Cardiac muscle cell (in vitro differentiated cells and primary cell): ENCODE results near the gene EBF3. TPM values are rescaled to one million over a fixed set of nuclear protein-coding genes. Genes with fewer than 3 reads are reported as not detected.

Experiments used
- DNase-seq, 2 donors: peaks; one replicate each; pipeline versions ENCODE4 v3.0.0 to v3.0.0-alpha.2; 2010 to 2017; ENCODE audit warnings: low read depth in 1 of 2, low spot score in 1 of 2
- H3K27ac ChIP-seq: fragments of 200-600 bp; sonication (generic); 2 replicates; pipeline ENCODE4 v1.5.1; 2016
- H3K27me3 ChIP-seq: fragments of 200-600 bp; sonication (generic); 2 replicates; pipeline ENCODE4 v1.6.0; 2016; ENCODE audit warnings: control low read depth
- H3K36me3 ChIP-seq: fragments of 200-600 bp; sonication (generic); 2 replicates; pipeline ENCODE4 v1.5.1; 2016; ENCODE audit warnings: control low read depth
- H3K4me1 ChIP-seq: fragments of 200-600 bp; sonication (generic); 2 replicates; pipeline ENCODE4 v1.8.1; 2017; ENCODE audit warnings: low read depth, mild to moderate bottlenecking, mixed run types
- H3K4me3 ChIP-seq: fragments of 200-600 bp; sonication (generic); 2 replicates; pipeline ENCODE4 v1.5.1; 2016; ENCODE audit warnings: mild to moderate bottlenecking
- H3K9me3 ChIP-seq: fragments of 200-600 bp; sonication (generic); 2 replicates; pipeline ENCODE4 v1.5.1; 2017; ENCODE audit warnings: low read depth, mild to moderate bottlenecking, control low read depth
- CTCF ChIP-seq: IDR thresholded peaks from 2 replicates; pipeline ENCODE4 v1.5.1; 2012; ENCODE audit warnings: low read depth, mild to moderate bottlenecking, low read length
- polyA plus RNA-seq: library from polyadenylated mRNA; unstranded; fragments of >200 nt; fragmentation: Nextera tagmentation; extraction: Ambion mirVana; gene quantifications from 2 replicates; pipeline ENCODE4 v1.2.1, GENCODE V29; 2016
- total RNA-seq: library from RNA; depleted of rRNA; stranded (reverse); fragments of >200 nt; gene quantifications from 2 replicates; pipeline ENCODE4 v1.2.3, GENCODE V29; 2016

The EBF3 gene
- total and polyA plus RNA-seq, 2 experiments from 2014 or later, result 0.61 to 2.8 TPM

- H3K4me1 ChIP-seq, result peaks cover 9% of the 10 kb centered on the region
- H3K4me3 ChIP-seq, result no peak overlapping the region
- no peak for TF ChIP-seq CTCF
- no peak for DNase-seq
- no peaks in the 10 kb centered on the region for H3K36me3 ChIP-seq
- H3K27me3 ChIP-seq, result no peaks in the 10 kb centered on the region
- no peak overlapping the region for H3K27ac ChIP-seq
- H3K9me3 ChIP-seq, result no peaks in the 10 kb centered on the region
Measured at GRCh38 chr10:129936923-129937300, 27.2 kb downstream of the EBF3 start.

- no peaks in the 10 kb centered on the region for H3K27me3 ChIP-seq
- no peaks in the 10 kb centered on the region for H3K36me3 ChIP-seq
- H3K4me3 ChIP-seq, result no peak overlapping the region
- H3K4me1 ChIP-seq, result peaks cover 9% of the 10 kb centered on the region
- DNase-seq, result no peak
- no peak overlapping the region for H3K27ac ChIP-seq
- H3K9me3 ChIP-seq, result no peaks in the 10 kb centered on the region
- no peak for TF ChIP-seq CTCF
Measured at GRCh38 chr10:129936266-129936922, 27.7 kb downstream of the EBF3 start.

- H3K4me3 ChIP-seq, result no peak overlapping the region
- TF ChIP-seq CTCF, result no peak
- H3K27ac ChIP-seq, result no peak overlapping the region
- no peaks in the 10 kb centered on the region for H3K36me3 ChIP-seq
- H3K4me1 ChIP-seq, result peaks cover 9% of the 10 kb centered on the region
- DNase-seq, result no peak
- no peaks in the 10 kb centered on the region for H3K27me3 ChIP-seq
- no peaks in the 10 kb centered on the region for H3K9me3 ChIP-seq
Measured at GRCh38 chr10:129935867-129936152, 28.3 kb downstream of the EBF3 start.

GRCh38 chr10:129935102-129935866 is 28.8 kb downstream of the EBF3 start:
- H3K27ac ChIP-seq, result no peak overlapping the region
- TF ChIP-seq CTCF, result no peak
- no peak overlapping the region for H3K4me3 ChIP-seq
- no peak for DNase-seq
- peaks cover 6% of the 10 kb centered on the region for H3K4me1 ChIP-seq
- H3K27me3 ChIP-seq, result no peaks in the 10 kb centered on the region
- H3K9me3 ChIP-seq, result no peaks in the 10 kb centered on the region
- no peaks in the 10 kb centered on the region for H3K36me3 ChIP-seq

DNA sequence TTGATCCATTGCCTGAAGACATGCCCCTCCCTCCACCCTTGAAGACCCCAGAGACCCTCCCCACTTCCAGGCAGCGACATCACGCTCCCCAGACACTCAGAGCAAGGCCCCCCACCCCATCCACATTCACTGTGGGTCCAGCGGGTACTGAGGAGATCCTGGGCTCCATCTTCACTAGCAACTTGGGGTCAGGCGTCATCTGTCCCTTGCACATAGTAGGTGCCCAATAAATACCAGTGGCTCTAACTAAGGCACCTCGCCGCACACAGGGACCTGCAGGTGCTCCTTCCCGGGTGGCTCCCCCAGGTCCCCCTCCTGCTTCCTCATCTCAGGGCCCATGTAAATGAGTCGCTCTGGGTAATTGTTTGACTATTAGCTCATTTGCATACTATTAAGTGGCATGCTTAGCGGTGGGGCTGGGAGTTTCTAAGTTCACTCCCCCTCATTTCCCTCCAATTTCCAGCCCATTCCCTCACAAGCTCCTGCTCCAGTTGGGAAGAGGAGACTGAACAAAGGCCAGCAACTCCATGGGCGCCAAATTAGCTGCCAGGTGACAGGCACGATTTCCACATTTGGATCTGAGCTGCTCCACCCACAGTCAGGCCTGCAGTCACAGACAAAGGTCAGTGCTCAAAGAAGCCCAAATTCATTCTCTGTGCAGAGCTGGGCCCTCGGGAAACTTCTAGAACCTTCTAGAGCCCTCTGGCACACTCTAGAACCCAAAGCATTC is 29.7 kb downstream of the EBF3 start:
- no peaks in the 10 kb centered on the region for H3K27me3 ChIP-seq
- H3K36me3 ChIP-seq, result no peaks in the 10 kb centered on the region
- no peak overlapping the region for H3K4me3 ChIP-seq
- H3K4me1 ChIP-seq, result no peaks in the 10 kb centered on the region
- no peak overlapping the region for H3K27ac ChIP-seq
- TF ChIP-seq CTCF, result no peak
- no peaks in the 10 kb centered on the region for H3K9me3 ChIP-seq
- no peak for DNase-seq
